ENCODE results near the gene NUTM1.

NUTM1 gene

DNA sequence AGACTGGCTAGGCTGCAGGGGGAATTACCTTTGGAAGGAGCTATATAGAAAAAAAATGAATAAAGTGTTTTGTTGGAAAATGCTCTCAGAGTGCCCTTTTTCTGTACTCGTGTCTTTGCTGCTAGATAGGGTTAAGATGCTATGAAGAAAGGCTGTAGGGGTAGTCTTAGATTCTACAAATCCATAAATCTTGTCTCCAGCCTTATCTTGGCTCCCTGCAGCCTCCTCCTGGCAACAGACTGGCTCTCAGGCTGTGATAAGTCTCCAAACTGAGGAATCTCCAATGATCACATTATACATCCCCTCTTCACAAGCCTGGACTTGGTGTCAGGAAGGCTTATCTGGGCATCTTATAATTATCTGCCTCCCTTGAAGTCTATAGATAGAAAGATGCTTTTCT lies 14.5 kb downstream of the NUTM1 start:
- no peak for TF ChIP-seq EZH2phosphoT487 (IDR thresholded peaks at IDR 0.05; ENCODE audit: low read depth)
- TF ChIP-seq, protein P1, sequence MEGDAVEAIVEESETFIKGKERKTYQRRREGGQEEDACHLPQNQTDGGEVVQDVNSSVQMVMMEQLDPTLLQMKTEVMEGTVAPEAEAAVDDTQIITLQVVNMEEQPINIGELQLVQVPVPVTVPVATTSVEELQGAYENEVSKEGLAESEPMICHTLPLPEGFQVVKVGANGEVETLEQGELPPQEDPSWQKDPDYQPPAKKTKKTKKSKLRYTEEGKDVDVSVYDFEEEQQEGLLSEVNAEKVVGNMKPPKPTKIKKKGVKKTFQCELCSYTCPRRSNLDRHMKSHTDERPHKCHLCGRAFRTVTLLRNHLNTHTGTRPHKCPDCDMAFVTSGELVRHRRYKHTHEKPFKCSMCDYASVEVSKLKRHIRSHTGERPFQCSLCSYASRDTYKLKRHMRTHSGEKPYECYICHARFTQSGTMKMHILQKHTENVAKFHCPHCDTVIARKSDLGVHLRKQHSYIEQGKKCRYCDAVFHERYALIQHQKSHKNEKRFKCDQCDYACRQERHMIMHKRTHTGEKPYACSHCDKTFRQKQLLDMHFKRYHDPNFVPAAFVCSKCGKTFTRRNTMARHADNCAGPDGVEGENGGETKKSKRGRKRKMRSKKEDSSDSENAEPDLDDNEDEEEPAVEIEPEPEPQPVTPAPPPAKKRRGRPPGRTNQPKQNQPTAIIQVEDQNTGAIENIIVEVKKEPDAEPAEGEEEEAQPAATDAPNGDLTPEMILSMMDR (IDR thresholded peaks at IDR 0.05; ENCODE audit: low read depth, low read length), result no peak
- Histone ChIP-seq H3K27me3 (ENCODE audit: low read depth, low read length) (no peaks in the 10 kb centered on the region), H3K4me1 (ENCODE audit: low read length) (no peaks in the 10 kb centered on the region), H4K20me1 (ENCODE audit: insufficient read depth, low read length) (no peaks in the 10 kb centered on the region), H2AFZ (ENCODE audit: low read depth, low read length) (no peak overlapping the region), H3K4me3 (ENCODE audit: low read length) (no peak overlapping the region), H3K36me3 (replicated peaks; ENCODE audit: low read depth, low read length) (peaks cover 58% of the 10 kb centered on the region), H3K4me2 (ENCODE audit: low read length) (no peak overlapping the region), H3K9ac (ENCODE audit: low read length) (no peak overlapping the region), H3K79me2 (ENCODE audit: low read length) (no peaks in the 10 kb centered on the region), H3K27ac (ENCODE audit: low read length) (no peak overlapping the region), H3K9me3 (ENCODE audit: insufficient read depth, low read length) (no peaks in the 10 kb centered on the region)

DNA sequence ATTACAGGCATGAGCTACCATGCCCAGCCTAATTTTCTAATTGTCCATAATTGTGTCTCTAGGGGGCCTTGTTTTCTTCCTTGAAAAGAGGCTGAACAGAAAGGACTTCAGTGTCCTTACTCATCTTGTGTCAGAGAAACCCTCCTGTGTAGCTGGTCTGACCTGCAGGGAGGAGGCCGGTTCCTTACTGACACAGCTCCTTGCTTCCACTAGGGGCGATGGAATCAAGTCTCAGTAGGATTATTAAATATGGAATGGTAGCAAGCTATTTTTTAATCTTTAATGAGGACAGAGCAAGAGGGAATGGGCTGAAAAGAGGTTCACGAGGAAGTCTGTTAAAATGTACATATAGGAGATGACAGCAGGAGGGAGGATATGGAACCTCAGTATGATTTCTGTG lies 15.3 kb downstream of the NUTM1 start:
- H3K4me2 ChIP-seq (ENCODE audit: low read length), result no peak overlapping the region
- no peaks in the 10 kb centered on the region for H3K27me3 ChIP-seq (ENCODE audit: low read depth, low read length)
- no peak overlapping the region for H3K4me3 ChIP-seq (ENCODE audit: low read length)
- no peaks in the 10 kb centered on the region for H4K20me1 ChIP-seq (ENCODE audit: insufficient read depth, low read length)
- H2AFZ ChIP-seq (ENCODE audit: low read depth, low read length), result no peak overlapping the region
- H3K9ac ChIP-seq (ENCODE audit: low read length), result no peak overlapping the region
- no peaks in the 10 kb centered on the region for H3K4me1 ChIP-seq (ENCODE audit: low read length)
- no peaks in the 10 kb centered on the region for H3K9me3 ChIP-seq (ENCODE audit: insufficient read depth, low read length)
- no peaks in the 10 kb centered on the region; the same call in 1 of the 2 replicates for H3K79me2 ChIP-seq (ENCODE audit: low read length)
- H3K36me3 ChIP-seq (replicated peaks; ENCODE audit: low read depth, low read length), result peaks cover 65% of the 10 kb centered on the region
- H3K27ac ChIP-seq (ENCODE audit: low read length), result no peak overlapping the region
- TF ChIP-seq, protein P1 (IDR thresholded peaks at IDR 0.05; ENCODE audit: low read depth, low read length), result no peak
- no peak for TF ChIP-seq EZH2phosphoT487 (IDR thresholded peaks at IDR 0.05; ENCODE audit: low read depth)

DNA sequence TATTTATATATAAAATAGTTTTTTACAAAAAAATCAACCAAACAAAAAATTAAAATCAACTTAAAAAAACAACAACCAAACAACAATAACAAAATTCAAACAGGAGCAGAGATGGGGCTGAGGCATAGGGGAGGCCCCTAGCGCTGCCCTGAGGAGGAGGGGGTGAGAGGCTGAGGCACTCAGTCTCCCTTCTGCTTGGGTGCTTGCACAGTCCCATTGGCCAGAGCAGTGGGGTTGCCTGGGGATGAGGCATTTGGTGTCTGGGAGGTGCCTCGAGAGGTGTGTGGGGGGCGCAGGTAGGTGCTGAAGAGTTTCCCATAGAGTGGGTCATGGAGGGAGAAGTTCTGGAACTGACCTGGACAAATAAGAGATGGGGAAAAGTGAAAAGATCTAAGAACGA lies 15.8 kb downstream of the NUTM1 start:
- Histone ChIP-seq H3K27ac (ENCODE audit: low read length) (no peak overlapping the region), H3K36me3 (replicated peaks; ENCODE audit: low read depth, low read length) (peaks cover 68% of the 10 kb centered on the region), H3K4me1 (ENCODE audit: low read length) (no peaks in the 10 kb centered on the region), H3K9me3 (ENCODE audit: insufficient read depth, low read length) (no peaks in the 10 kb centered on the region), H3K4me3 (ENCODE audit: low read length) (no peak overlapping the region), H3K4me2 (ENCODE audit: low read length) (no peak overlapping the region), H3K79me2 (ENCODE audit: low read length) (peaks cover 4% of the 10 kb centered on the region), H2AFZ (ENCODE audit: low read depth, low read length) (no peak overlapping the region), H4K20me1 (ENCODE audit: insufficient read depth, low read length) (no peaks in the 10 kb centered on the region), H3K27me3 (ENCODE audit: low read depth, low read length) (no peaks in the 10 kb centered on the region), H3K9ac (ENCODE audit: low read length) (no peak overlapping the region)
- no peak for TF ChIP-seq EZH2phosphoT487 (IDR thresholded peaks at IDR 0.05; ENCODE audit: low read depth)
- TF ChIP-seq, protein P1 (IDR thresholded peaks at IDR 0.05; ENCODE audit: low read depth, low read length), result no peak

GRCh38 chr15:34359416-34359815 lies 16.3 kb downstream of the NUTM1 start:
- no peaks in the 10 kb centered on the region for H3K4me1 ChIP-seq (ENCODE audit: low read length)
- no peaks in the 10 kb centered on the region for H4K20me1 ChIP-seq (ENCODE audit: insufficient read depth, low read length)
- H3K9me3 ChIP-seq (ENCODE audit: insufficient read depth, low read length), result no peaks in the 10 kb centered on the region
- peaks cover 7% of the 10 kb centered on the region for H3K79me2 ChIP-seq (ENCODE audit: low read length)
- no peak overlapping the region for H3K9ac ChIP-seq (ENCODE audit: low read length)
- peaks cover 69% of the 10 kb centered on the region for H3K36me3 ChIP-seq (replicated peaks; ENCODE audit: low read depth, low read length)
- H2AFZ ChIP-seq (ENCODE audit: low read depth, low read length), result no peak overlapping the region
- no peak overlapping the region for H3K4me3 ChIP-seq (ENCODE audit: low read length)
- TF ChIP-seq, protein P1 (IDR thresholded peaks at IDR 0.05; ENCODE audit: low read depth, low read length), result no peak
- TF ChIP-seq EZH2phosphoT487 (IDR thresholded peaks at IDR 0.05; ENCODE audit: low read depth), result no peak
- H3K4me2 ChIP-seq (ENCODE audit: low read length), result no peak overlapping the region
- H3K27me3 ChIP-seq (ENCODE audit: low read depth, low read length), result no peaks in the 10 kb centered on the region
- H3K27ac ChIP-seq (ENCODE audit: low read length), result no peak overlapping the region

All from OCI-LY3 (cell line).